Testis (tissue), 2 donors: ENCODE data around the gene MTR.

Experiments used
- POLR2A ChIP-seq: fragments of 450-650 bp; IDR thresholded peaks from one replicate; pipeline ENCODE4 v1.6.1; 2017; ENCODE audit warnings: antibody characterized with exemption, mild to moderate bottlenecking, moderate library complexity
- TF ChIP-seq, protein P1 (sequence below), 3 experiments: fragments of 450-650 bp in 2 of 3; fragments of 200-600 bp in 1 of 3; sonication (generic) in 1 of 3; IDR thresholded peaks; one replicate each; pipeline ENCODE4 v1.5.1; 2016 to 2019; ENCODE audit warnings: antibody characterized with exemption in 3 of 3, mild to moderate bottlenecking in 2 of 3, moderate library complexity in 1 of 3

DNA sequence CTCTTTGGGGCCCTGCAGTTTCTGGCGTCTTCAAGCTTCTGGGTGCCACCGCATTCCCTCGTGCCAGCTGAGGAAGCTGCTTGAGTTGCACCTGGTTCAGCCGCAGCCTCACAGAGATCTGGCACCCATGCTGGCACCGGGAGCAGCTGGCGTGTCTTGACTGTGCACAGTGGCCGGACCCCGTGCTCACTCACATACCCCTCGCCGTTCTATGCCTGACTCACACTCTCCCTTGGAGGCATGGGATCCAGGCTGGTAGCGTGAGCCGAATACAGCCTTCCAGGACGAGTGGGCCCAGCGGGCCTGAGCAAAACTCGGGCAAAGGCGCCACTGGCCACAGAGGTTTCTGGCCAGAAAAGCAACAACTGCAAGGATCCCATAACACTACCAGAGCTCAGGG lies 8.6 kb upstream of the MTR start:
- TF ChIP-seq, protein P1, sequence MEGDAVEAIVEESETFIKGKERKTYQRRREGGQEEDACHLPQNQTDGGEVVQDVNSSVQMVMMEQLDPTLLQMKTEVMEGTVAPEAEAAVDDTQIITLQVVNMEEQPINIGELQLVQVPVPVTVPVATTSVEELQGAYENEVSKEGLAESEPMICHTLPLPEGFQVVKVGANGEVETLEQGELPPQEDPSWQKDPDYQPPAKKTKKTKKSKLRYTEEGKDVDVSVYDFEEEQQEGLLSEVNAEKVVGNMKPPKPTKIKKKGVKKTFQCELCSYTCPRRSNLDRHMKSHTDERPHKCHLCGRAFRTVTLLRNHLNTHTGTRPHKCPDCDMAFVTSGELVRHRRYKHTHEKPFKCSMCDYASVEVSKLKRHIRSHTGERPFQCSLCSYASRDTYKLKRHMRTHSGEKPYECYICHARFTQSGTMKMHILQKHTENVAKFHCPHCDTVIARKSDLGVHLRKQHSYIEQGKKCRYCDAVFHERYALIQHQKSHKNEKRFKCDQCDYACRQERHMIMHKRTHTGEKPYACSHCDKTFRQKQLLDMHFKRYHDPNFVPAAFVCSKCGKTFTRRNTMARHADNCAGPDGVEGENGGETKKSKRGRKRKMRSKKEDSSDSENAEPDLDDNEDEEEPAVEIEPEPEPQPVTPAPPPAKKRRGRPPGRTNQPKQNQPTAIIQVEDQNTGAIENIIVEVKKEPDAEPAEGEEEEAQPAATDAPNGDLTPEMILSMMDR (IDR thresholded peaks at IDR 0.05) = no peak
- no peak for TF ChIP-seq POLR2A
